GM19035 (cell line): ENCODE measurements around the gene TDRD9.

ENCODE experiments used
- ATAC-seq: cut with Tn5 transposase; IDR thresholded peaks from one replicate; pipeline ENCODE4 v1.9.1; 2021; ENCODE audit not compliant: unreplicated experiment

TDRD9 gene

DNA sequence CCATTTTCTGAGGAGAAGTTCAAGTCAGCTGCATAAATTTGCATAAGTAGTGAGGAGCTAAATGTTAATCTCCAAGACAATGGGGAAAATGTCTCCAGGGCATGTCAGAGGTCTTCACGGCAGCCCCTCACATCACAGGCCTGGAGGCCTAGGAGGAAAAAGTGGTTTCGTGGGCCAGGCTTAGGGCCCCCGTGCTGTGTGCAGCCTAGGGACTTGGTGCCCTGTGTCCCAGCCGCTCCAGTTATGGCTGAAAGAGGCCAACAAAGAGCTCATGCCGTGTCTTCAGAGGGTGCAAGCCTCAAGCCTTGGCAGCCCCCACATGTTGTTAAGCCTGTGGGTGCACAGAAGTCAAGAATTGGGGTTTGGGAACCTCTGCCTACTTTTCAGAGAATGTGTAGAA, 55.9 kb downstream of the TDRD9 start:
- no peak for ATAC-seq

- no peak for ATAC-seq
These were observed 60.8 kb downstream of the TDRD9 start for GRCh38 chr14:103989034-103989433.

DNA sequence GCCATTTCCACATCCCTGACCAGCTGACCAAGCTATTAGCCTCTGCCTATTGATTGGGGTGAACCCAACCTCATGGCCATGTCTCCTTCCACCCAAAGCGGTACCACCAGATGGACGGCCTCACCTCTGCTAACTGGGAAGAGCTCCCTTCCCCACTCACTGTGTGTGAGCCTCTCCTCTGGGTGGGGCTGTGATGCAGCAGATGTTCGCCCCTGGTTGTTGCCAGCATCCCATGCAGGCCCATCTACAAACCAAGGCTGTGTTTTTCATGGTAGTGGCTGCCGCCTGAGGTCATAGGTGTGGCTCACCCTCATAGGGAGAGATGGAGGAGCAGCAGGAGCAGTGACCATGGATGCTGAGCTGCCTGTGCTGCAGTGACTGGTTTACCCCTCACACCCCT, 61.7 kb downstream of the TDRD9 start:
- no peak for ATAC-seq

GRCh38 chr14:103994535-103995184, 66.4 kb downstream of the TDRD9 start:
- no peak for ATAC-seq

GRCh38 chr14:103995876-103996275, 67.6 kb downstream of the TDRD9 start:
- ATAC-seq = no peak

- no peak for ATAC-seq
These were observed 69.1 kb downstream of the TDRD9 start for GRCh38 chr14:103997391-103997790.

- ATAC-seq = no peak
These were observed 69.8 kb downstream of the TDRD9 start for GRCh38 chr14:103998027-103998426.

DNA sequence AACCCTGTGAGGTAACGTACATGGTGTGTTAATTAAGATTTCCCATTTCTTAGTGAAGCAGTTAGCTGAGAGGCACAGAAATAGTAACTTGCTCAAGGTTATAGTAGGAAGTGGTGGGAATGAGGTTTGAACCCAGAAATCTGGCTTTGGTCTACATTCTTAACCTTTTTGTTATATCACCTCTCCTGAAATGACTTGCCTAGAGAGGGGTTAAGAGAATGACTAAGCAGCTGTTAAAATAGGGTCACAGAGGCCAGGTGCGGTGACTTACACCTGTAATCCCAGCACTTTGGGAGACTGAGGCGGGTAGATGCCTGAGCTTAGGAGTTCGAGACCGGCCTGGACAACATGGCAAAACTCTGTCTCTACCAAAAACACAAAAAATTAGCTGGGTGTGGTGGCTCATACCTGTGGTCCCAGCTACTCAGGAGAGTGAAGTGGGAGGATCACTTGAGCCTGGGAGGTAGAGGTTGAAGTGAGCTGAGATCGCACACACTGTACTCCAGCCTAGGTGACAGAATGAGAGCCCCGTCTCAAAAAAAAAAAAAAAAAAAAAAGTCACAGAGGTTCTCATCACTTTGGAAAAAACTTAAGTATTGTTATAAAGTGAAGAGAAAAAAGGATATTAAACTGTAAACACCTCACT, 71.7 kb downstream of the TDRD9 start:
- ATAC-seq = no peak

DNA sequence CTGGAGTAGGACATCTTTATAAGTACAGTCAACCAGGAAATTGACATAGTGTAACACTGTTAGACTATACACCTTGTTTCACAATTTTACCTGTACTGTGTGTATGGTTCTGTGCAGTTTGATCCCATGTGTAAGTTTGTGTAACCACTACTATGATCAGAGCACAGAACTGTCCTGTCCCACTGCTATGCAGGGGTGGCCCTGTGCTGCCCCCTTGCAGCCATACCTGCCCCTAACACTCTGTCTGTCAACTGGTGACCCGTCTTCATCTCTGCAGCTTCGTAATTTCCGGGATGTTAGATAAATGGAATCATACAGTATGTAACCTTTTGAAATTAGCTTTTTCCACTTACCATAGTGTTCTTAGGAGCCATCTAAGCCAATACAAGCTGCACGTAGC, 72.7 kb downstream of the TDRD9 start:
- no peak for ATAC-seq

- ATAC-seq = no peak
These were observed 75.4 kb downstream of the TDRD9 start for GRCh38 chr14:104003616-104004015.

DNA sequence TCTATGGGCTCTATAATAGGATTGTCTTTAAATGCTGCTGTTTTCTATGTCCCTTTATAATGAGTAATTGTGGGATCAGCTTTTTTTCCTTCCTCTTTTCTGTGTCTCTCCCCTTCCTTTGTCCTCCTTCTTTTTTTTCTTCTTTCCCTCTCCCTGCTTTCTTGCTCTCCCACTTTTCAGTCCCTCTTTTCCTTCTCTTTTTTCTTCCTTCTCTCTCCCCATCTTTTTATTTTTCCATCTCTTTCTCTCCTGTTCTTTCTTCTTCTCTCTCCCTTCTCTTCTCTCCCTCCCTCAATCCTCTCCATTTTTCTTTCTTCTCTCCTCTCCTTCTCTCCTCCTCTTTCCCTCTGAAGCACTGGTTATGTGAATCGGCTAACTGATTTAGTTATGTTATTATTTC, 76.6 kb downstream of the TDRD9 start:
- ATAC-seq = no peak

- no peak for ATAC-seq
These were observed 77.2 kb downstream of the TDRD9 start for GRCh38 chr14:104005489-104005888.

DNA sequence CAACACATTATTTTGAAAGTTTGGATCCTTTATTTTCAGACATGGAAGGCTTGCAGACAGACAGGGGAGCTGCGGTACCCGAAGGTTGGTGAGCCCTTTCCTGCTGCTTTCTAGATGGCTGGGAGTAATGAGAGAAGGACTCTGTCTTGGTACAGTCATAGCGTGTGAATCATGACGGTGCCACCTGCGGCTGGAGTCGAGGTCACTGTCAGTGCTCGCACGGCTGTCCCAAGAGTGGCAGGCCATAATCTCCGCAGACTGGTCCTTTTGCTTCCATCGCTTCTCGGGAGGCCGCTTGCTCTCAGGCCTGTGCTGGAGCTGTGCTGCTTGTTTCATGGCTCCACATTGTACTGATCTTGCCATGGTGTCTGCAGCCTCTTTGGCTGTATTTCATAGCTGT, 78.9 kb downstream of the TDRD9 start:
- no peak for ATAC-seq

GRCh38 chr14:104009297-104009696, 81.0 kb downstream of the TDRD9 start:
- ATAC-seq = no peak

DNA sequence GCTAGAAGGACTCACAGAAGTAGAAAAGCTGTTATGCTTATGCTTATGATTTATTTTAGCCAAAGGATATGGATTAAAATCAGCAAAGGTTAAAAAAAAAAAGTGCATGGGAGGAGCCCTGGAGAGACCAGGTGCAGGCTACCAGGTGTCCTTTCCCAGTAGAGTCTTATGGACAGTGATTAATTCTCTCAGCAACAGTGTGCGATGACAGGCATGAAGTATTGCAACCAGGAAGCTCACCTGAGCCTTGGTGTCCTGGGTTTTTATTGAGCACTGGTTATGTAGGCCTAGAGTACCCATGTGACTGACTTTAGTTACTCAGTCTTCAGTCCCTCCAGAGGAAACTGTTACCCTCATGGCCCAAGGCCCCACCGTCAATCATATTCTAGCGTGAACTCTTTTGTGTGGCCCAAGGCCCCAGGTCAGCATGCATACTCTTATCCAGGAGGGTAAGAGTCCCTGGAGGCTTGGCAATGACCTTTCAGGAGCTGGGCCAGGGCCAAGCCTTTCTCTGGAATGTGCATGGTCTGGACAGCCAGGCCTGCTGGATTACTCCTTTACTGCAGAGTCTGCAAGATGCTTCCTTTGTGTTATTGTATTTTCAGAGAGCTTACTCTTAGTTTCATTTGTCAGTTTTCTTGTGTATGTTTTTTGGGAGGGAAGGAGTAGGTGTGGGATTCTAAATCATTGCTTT, 83.7 kb downstream of the TDRD9 start:
- no peak for ATAC-seq

DNA sequence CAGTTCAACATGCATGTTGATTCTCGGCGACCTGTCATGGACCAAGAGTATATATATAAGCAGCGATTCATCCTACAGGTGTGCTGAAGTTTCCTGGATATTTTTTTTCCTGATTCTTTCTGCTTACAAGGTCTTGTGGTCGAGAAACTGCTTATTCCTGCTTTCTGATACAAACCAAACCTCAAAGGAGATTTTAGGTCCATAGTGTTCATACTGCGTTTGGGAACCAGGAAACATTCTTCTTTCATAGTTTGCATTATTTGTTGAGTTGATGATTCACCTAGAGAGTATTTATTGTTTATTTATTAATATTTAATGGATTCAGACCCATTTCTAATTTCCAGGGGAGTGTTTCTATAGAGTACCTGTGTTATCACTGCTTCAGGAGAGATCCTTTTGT, 86.5 kb downstream of the TDRD9 start:
- no peak for ATAC-seq

- ATAC-seq = no peak
These were observed 88.8 kb downstream of the TDRD9 start for GRCh38 chr14:104016873-104017650.

DNA sequence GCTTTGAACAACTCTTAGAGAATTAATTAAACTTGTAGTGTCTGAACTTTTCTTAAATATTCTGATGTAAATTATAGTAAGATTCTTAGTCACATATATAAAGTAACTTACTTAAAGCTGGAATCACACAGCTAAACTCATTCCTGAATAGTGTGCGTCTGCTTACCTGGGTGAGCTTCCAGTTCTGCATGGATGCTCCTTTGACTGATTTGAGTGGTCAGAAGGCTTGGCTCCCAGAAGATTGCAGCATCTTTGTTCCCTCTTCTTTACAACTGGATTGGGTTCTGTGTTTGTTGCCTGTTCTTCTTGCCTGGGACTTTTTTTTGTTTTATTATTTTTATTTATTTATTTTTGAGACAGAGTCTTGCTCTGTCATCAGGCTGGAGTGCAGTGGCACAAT, 90.8 kb downstream of the TDRD9 start:
- ATAC-seq = no peak

- ATAC-seq = no peak
These were observed 91.5 kb downstream of the TDRD9 start for GRCh38 chr14:104019806-104020205.

DNA sequence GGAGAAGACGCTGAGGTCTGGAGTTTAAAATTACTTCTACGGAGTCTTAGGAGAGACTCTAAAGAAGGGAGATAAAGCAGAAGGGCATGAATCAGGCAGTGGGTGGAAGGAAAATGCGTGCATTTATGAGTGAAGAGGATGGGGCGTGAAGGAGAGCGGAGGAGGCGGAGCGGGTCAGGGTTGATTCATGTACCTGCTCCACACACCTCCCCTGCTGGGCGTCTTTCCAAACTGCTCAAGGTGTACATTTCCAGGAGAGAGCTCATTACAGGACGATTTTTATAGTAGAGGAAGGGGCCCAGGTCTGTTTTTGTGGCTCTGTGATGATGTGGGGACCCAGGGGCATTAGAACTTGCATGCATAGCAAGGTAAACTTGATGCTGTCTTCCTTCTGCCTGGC, 92.2 kb downstream of the TDRD9 start:
- ATAC-seq = no peak

DNA sequence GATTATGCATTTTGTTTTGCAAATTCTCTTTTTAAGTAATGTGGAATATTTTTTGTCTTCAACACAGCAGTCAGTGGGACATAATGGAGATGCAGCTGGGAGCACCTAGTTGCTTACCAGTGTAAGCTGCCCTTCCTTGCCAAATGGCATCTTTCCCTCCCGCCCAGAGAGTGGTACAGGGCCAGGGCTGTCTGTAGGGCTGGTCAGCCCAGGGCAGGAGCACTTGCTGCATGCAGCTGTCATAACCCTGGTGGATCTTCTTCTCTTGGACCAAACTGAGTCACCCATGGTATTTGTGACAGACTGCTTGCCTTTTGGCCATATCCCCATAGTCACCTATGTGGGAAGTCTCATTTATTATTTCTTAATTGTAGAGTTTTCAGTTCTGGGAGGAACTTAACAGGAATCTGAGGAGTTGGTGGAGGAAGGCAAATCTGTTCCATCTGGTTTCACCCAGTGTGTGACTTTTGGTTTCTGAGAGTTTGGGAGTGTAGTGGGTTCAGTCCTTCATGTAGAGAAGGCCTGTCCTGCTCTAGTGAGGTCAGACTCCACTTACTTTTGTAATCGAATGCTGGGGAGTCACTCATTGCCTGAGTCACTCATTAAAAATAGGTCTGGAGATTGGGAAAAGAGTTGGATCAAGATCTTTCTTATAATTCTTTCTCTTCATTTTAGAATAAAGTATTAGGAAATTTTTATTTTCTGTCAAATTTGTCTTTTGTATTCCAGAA, 95.2 kb downstream of the TDRD9 start:
- ATAC-seq = no peak
